Astrocyte (in vitro differentiated cells and primary cell): ENCODE results near the gene KCNK13.

ENCODE experiments used
- CTCF ChIP-seq: IDR thresholded peaks from 2 replicates; pipeline ENCODE4 v1.5.1; 2011; ENCODE audit warnings: low read depth, mild to moderate bottlenecking, inconsistent platforms, low read length, moderate library complexity; ENCODE audit not compliant: insufficient read depth
- EZH2 ChIP-seq: IDR thresholded peaks from 2 replicates; pipeline ENCODE4 v1.6.1; 2012; ENCODE audit warnings: mild to moderate bottlenecking, low read length, inconsistent platforms; ENCODE audit not compliant: insufficient read depth

GRCh38 chr14:90140298-90140955 lies 78.6 kb downstream of the KCNK13 start:
- TF ChIP-seq CTCF (no peak), EZH2 (no peak)
